Heart right ventricle (tissue), 16 donors: ENCODE measurements around the gene FBXO7. TPM values are rescaled to one million over a fixed set of nuclear protein-coding genes. Genes with fewer than 3 reads are reported as not detected.

Experiments
- ATAC-seq, 8 donors: fragments of 200-7000 bp; cut with Tn5 transposase; one replicate each; pipeline ENCODE4 v1.9.1; 2020; ENCODE audit warnings: mild to moderate bottlenecking in 8 of 8, moderate library complexity in 8 of 8, moderate number of reproducible peaks in 1 of 8
- DNase-seq, 2 donors: peaks; one replicate each; pipeline ENCODE4 v3.0.0-alpha.2; 2020
- H3K27ac ChIP-seq, 10 donors: fragments of 200-600 bp; sonication (generic) in 2 of 10; one replicate each; pipeline versions ENCODE4 v1.5.0 to v1.8.0; 2020 to 2022; ENCODE audit warnings: mild to moderate bottlenecking in 3 of 10
- H3K27me3 ChIP-seq, 7 donors: fragments of 200-600 bp; one replicate each; pipeline ENCODE4 v1.8.0; 2021 to 2022; ENCODE audit warnings: mild to moderate bottlenecking in 2 of 7
- H3K36me3 ChIP-seq, 9 donors: fragments of 200-600 bp; sonication (generic) in 1 of 9; one replicate each; pipeline versions ENCODE4 v1.5.0 to v1.8.0; 2020 to 2022; ENCODE audit warnings: mild to moderate bottlenecking in 2 of 9
- H3K4me1 ChIP-seq, 9 donors: fragments of 200-600 bp; sonication (generic) in 1 of 9; one replicate each; pipeline versions ENCODE4 v1.5.0 to v1.8.0; 2020 to 2022; ENCODE audit warnings: mild to moderate bottlenecking in 4 of 9
- H3K4me3 ChIP-seq, 10 donors: fragments of 200-600 bp; sonication (generic) in 2 of 10; one replicate each; pipeline versions ENCODE4 v1.5.0 to v1.8.0; 2020 to 2022; ENCODE audit warnings: mild to moderate bottlenecking in 7 of 10, moderate library complexity in 2 of 10
- H3K9me3 ChIP-seq, 11 donors: fragments of 200-600 bp in 10 of 11; sonication (generic) in 2 of 11; one replicate each; pipeline versions ENCODE4 v1.5.0 to v1.8.0; 2013 to 2022; ENCODE audit warnings: mild to moderate bottlenecking in 2 of 11, control low read depth in 1 of 11, moderate library complexity in 1 of 11
- WGBS, 2 donors: extraction: QIAGEN DNeasy Blood & Tissue Kit; methylation state at CpG; one replicate each; pipeline ENCODE4 v1.1.7; 2013; ENCODE audit warnings: inconsistent platforms in 1 of 2; 5-methylcytosine and 5-hydroxymethylcytosine counted together
- intact Hi-C, 10 donors: fragments of 100-400 bp; cut with DNase I; formaldehyde crosslinking; loops; one replicate each; pipeline versions ENCODE4 v1.11.1 to v1.14.2; 2022
- polyA plus RNA-seq, 2 donors: library from polyadenylated mRNA; stranded (reverse); fragments of 200-250 nt; gene quantifications; one replicate each; pipeline ENCODE4 v1.2.3, GENCODE V29; 2013
- total RNA-seq, 10 donors: library from RNA; stranded (reverse); fragmentation: NEBNext Ultra II Directional in 3 of 10; extraction: Animal tissue kit (Norgen Biotek cat#: 25700) in 3 of 10; gene quantifications; one replicate each; pipeline versions ENCODE4 v1.2.1 to v1.2.4, GENCODE V29; 2021 to 2023
- TF ChIP-seq, protein P1 (sequence below), 9 donors: fragments of 200-600 bp; sonication (generic) in 2 of 9; IDR thresholded peaks; one replicate each; pipeline versions ENCODE4 v1.5.0 to v1.8.0; 2021 to 2022; ENCODE audit warnings: antibody characterized with exemption in 9 of 9, mild to moderate bottlenecking in 5 of 9, moderate library complexity in 1 of 9
- donor health status: Arrhythmogenic right ventricular cardiomyopathy.
- donor health status: ischemic (EF 13 %, LVEDD 7.1; RV severe dilation, severe dysfunction).
- donor health status: healthy with polysubstance abuse.
- donor health status: DM: no; HTN: yes; CAD: no.
- donor health status: DM: no; HTN: no; CAD: no.
- donor health status: ischemic (EF 25% LVEDD 6.9; RV normal size, moderate dysfunction).
- donor health status: ischemic (EF 25% LVEDD 5.7; RV mildly dilated, moderate dysfunction).
- donor health status: healthy.
- donor health status: DM: yes; HTN: yes; CAD: no.
- donor health status: Ischemic cardiomyopathy.
- donor health status: ischemic (EF 35%, LVEDD 5.7; RV mildly dilated, moderate dysfunction).
- donor health status: nonischemic (EF 11% LVEDD 7.7; RV severe dilation, severe dysfunction).
- donor health status: DM: yes; HTN: yes; CAD: no.
- donor health status: PGD.
- donor health status: ischemic (EF 29% LVEDD 5.4; RV normal size, mild dysfunction).
- donor health status: nonischemic (EF 23%, LVEDD 6.1; RV moderate dilation, normal function).

Gene FBXO7
- total and polyA plus RNA-seq, 12 donors, result 21.1 to 52.2 (median 37.6) TPM

DNA sequence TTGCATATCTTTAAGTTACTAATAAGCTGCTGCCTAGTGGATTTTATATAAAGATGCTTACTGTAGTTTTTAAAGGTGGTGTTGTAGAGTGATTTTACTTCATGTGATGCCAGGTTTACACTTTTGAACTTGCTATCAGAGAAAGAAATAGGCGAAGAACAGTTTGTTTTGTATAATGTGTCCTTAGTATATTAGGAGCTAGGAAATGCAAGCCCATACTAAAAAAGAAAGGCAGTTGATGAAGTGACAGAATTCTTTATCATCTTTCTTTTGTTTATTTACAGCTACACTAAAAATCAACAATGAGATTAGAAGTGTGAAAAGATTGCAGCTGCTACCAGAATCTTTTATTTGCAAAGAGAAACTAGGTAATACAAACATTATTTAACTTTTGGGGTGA lies 12.8 kb downstream of the FBXO7 start:
- H3K36me3 ChIP-seq, result peaks cover 0 to 95% (median 32%) of the 10 kb centered on the region in 9 donors
- ATAC-seq (no peak), DNase-seq (no peak)
- H3K27me3 ChIP-seq, result no peaks in the 10 kb centered on the region
- TF ChIP-seq, protein P1, sequence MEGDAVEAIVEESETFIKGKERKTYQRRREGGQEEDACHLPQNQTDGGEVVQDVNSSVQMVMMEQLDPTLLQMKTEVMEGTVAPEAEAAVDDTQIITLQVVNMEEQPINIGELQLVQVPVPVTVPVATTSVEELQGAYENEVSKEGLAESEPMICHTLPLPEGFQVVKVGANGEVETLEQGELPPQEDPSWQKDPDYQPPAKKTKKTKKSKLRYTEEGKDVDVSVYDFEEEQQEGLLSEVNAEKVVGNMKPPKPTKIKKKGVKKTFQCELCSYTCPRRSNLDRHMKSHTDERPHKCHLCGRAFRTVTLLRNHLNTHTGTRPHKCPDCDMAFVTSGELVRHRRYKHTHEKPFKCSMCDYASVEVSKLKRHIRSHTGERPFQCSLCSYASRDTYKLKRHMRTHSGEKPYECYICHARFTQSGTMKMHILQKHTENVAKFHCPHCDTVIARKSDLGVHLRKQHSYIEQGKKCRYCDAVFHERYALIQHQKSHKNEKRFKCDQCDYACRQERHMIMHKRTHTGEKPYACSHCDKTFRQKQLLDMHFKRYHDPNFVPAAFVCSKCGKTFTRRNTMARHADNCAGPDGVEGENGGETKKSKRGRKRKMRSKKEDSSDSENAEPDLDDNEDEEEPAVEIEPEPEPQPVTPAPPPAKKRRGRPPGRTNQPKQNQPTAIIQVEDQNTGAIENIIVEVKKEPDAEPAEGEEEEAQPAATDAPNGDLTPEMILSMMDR (IDR thresholded peaks at IDR 0.05), result no peak
- peaks cover 0 to 24% (median 15%) of the 10 kb centered on the region in 9 donors for H3K4me1 ChIP-seq
- no peak overlapping the region for H3K27ac ChIP-seq
- H3K4me3 ChIP-seq, result no peak overlapping the region
- intact Hi-C loops, result no loop called here
- WGBS, 2 donors, result 93 to 94% methylated on average over 1 of the region's 1 CpG
- H3K9me3 ChIP-seq, result no peaks in the 10 kb centered on the region

DNA sequence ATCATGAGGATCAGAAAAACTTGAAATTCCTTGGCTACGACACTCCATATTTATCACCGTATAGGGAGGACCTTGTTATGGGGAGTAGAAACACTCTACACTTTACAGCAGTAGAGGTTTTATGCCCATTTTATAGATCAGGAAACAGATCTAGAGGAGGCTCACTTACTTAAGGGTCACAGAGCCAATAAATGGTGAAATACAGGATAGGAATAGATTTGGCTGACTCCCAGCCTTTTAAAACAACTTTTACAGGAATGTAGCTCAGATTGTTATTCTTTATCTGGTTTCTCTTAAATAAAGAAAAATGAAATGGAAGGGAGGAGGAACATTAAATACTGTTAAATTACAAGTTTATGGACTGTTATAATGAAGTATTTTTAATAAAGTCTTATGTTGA lies 14.8 kb downstream of the FBXO7 start:
- H3K4me1 ChIP-seq, result peaks cover 0 to 5% (median 0%) of the 10 kb centered on the region in 9 donors
- ATAC-seq (no peak), DNase-seq (no peak)
- H3K36me3 ChIP-seq, result peaks cover 0 to 100% (median 51%) of the 10 kb centered on the region in 9 donors
- TF ChIP-seq, protein P1 (IDR thresholded peaks at IDR 0.05), result no peak
- H3K4me3 ChIP-seq, result no peak overlapping the region
- 95 to 100% methylated on average over 2 of the region's 2 CpGs for WGBS, 2 donors
- intact Hi-C loops, result no loop called here
- H3K9me3 ChIP-seq, result no peaks in the 10 kb centered on the region
- no peaks in the 10 kb centered on the region for H3K27me3 ChIP-seq
- H3K27ac ChIP-seq, result no peak overlapping the region

DNA sequence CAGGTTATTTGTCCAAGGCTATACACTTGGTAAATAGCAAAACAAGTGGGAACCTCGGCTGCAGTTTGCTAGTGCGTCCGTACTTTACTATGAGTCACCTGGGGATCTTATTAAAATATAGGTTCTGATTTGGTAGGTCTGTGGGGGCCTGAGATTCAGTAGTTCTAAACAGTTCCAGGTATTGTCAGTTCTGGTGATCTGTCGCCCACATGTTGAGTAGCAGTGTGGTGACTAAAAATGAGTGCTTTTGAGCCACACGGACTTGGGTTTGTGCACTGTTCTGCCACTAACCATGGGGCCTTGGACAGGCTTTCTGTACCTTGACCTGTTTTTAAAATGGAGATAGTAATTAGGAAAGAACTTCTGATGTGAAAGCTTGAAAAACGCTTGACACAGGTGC lies 15.7 kb downstream of the FBXO7 start:
- peaks cover 0 to 5% (median 0%) of the 10 kb centered on the region in 9 donors for H3K4me1 ChIP-seq
- H3K36me3 ChIP-seq, result peaks cover 0 to 100% (median 54%) of the 10 kb centered on the region in 9 donors
- no peak for ATAC-seq
- no peaks in the 10 kb centered on the region for H3K9me3 ChIP-seq
- intact Hi-C loops, result no loop called here
- H3K27ac ChIP-seq, result no peak overlapping the region
- no peak for DNase-seq
- TF ChIP-seq, protein P1 (IDR thresholded peaks at IDR 0.05), result no peak
- H3K27me3 ChIP-seq, result no peaks in the 10 kb centered on the region
- 94 to 97% methylated on average over 6 of the region's 6 CpGs for WGBS, 2 donors
- H3K4me3 ChIP-seq, result no peak overlapping the region

DNA sequence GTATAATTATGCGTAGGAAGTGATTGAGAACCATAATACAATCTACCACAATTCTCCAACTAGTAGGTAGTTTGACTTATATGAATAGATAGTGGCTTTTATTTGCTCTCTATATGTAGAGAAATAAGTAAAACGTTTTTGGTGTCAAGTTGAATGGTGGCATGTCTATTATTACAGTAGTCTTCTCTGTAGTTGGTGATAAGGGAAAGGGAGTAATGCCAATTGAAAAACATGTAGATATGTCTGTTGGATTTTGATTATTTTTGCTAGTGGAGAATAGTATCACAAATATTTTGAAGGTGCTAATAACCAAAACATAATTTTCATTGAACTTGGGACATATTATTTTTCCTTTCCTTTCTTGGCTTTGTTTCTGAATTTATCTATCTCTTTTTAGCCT lies 17.5 kb downstream of the FBXO7 start:
- peaks cover 0 to 5% (median 0%) of the 10 kb centered on the region in 9 donors for H3K4me1 ChIP-seq
- H3K4me3 ChIP-seq, result no peak overlapping the region
- DNase-seq (no peak), ATAC-seq (no peak)
- 59 to 64% methylated on average over 2 of the region's 2 CpGs for WGBS, 2 donors
- no peaks in the 10 kb centered on the region for H3K27me3 ChIP-seq
- intact Hi-C loops, result no loop called here
- H3K36me3 ChIP-seq, result peaks cover 0 to 100% (median 62%) of the 10 kb centered on the region in 9 donors
- TF ChIP-seq, protein P1 (IDR thresholded peaks at IDR 0.05), result no peak
- no peak overlapping the region for H3K27ac ChIP-seq
- no peaks in the 10 kb centered on the region for H3K9me3 ChIP-seq
